ENCODE results near the gene HMGCLL1. TPM values are rescaled to one million over a fixed set of nuclear protein-coding genes. Genes with fewer than 3 reads are reported as not detected.

HMGCLL1 gene
- total RNA-seq, 2 experiments from 2014 or later = not detected

GRCh38 chr6:55450005-55450404 is 129.0 kb downstream of the HMGCLL1 start:
- H3K4me1 Mint-ChIP-seq (ENCODE audit: low read depth) = no peaks in the 10 kb centered on the region
- intact Hi-C loops (cut with micrococcal nuclease) = no loop called here
- ChIA-PET CTCF (no interaction called here), POLR2A (no interaction called here)
- ATAC-seq (no peak), DNase-seq (no peak)
- no peak overlapping the region for H3K4me3 Mint-ChIP-seq
- H3K27me3 Mint-ChIP-seq = no peaks in the 10 kb centered on the region
- no peak for TF ChIP-seq CTCF (IDR thresholded peaks at IDR 0.05)
- peaks cover 8% of the 10 kb centered on the region for H3K9me3 Mint-ChIP-seq
- H3K27ac Mint-ChIP-seq = no peak overlapping the region
- no peaks in the 10 kb centered on the region for H3K36me3 Mint-ChIP-seq (ENCODE audit: low read depth)

- Mint-ChIP-seq H3K4me1 (ENCODE audit: low read depth) (no peaks in the 10 kb centered on the region), H3K9me3 (peaks cover 6% of the 10 kb centered on the region), H3K27me3 (no peaks in the 10 kb centered on the region), H3K36me3 (ENCODE audit: low read depth) (no peaks in the 10 kb centered on the region), H3K27ac (no peak overlapping the region), H3K4me3 (no peak overlapping the region)
- no peak for TF ChIP-seq CTCF (IDR thresholded peaks at IDR 0.05)
- ChIA-PET POLR2A (no interaction called here), CTCF (no interaction called here)
- ATAC-seq (no peak), DNase-seq (no peak)
- intact Hi-C loops (cut with micrococcal nuclease) = no loop called here
These were observed 129.8 kb downstream of the HMGCLL1 start for GRCh38 chr6:55449225-55449624.

GRCh38 chr6:55448451-55448850 is 130.5 kb downstream of the HMGCLL1 start:
- no peak overlapping the region for H3K27ac Mint-ChIP-seq
- no peak for TF ChIP-seq CTCF (IDR thresholded peaks at IDR 0.05)
- H3K27me3 Mint-ChIP-seq = no peaks in the 10 kb centered on the region
- intact Hi-C loops (cut with micrococcal nuclease) = no loop called here
- no peaks in the 10 kb centered on the region for H3K36me3 Mint-ChIP-seq (ENCODE audit: low read depth)
- H3K4me1 Mint-ChIP-seq (ENCODE audit: low read depth) = no peaks in the 10 kb centered on the region
- no peak for ATAC-seq
- CTCF ChIA-PET = no interaction called here
- H3K4me3 Mint-ChIP-seq = no peak overlapping the region
- DNase-seq = no peak
- peaks cover 6% of the 10 kb centered on the region for H3K9me3 Mint-ChIP-seq
- POLR2A ChIA-PET = no interaction called here

GRCh38 chr6:55447891-55448290 is 131.1 kb downstream of the HMGCLL1 start:
- Mint-ChIP-seq H3K27me3 (no peaks in the 10 kb centered on the region), H3K4me1 (ENCODE audit: low read depth) (no peaks in the 10 kb centered on the region), H3K27ac (no peak overlapping the region), H3K9me3 (peaks cover 6% of the 10 kb centered on the region), H3K36me3 (ENCODE audit: low read depth) (no peaks in the 10 kb centered on the region), H3K4me3 (no peak overlapping the region)
- intact Hi-C loops (cut with micrococcal nuclease) = no loop called here
- TF ChIP-seq CTCF (IDR thresholded peaks at IDR 0.05) = no peak
- ATAC-seq = no peak
- ChIA-PET CTCF (no interaction called here), POLR2A (no interaction called here)
- DNase-seq = no peak

GRCh38 chr6:55445648-55446204 is 133.3 kb downstream of the HMGCLL1 start:
- no peaks in the 10 kb centered on the region for H3K36me3 Mint-ChIP-seq (ENCODE audit: low read depth)
- POLR2A ChIA-PET = no interaction called here
- H3K4me3 Mint-ChIP-seq = no peak overlapping the region
- no peak overlapping the region for H3K27ac Mint-ChIP-seq
- H3K9me3 Mint-ChIP-seq = peaks cover 6% of the 10 kb centered on the region
- ATAC-seq = no peak
- CTCF ChIA-PET = interaction anchor here (1.3 to 1.9 kb wide), 2 partner anchors 21 to 169 kb away, joined by 4 to 5 read pairs; no protein-coding TSS in a partner anchor
- no peak for DNase-seq
- H3K4me1 Mint-ChIP-seq (ENCODE audit: low read depth) = no peaks in the 10 kb centered on the region
- TF ChIP-seq CTCF (IDR thresholded peaks at IDR 0.05) = peak; percentile 24
- H3K27me3 Mint-ChIP-seq = no peaks in the 10 kb centered on the region
- intact Hi-C loops (cut with micrococcal nuclease) = no loop called here
